NCI-H748 treated with DMSO at 0.1 percent for 48 hours (cell line): ENCODE data around the gene BRMS1L.
A peak's percentile ranks its signal among the peaks of the same experiment; 100 is the strongest.
"Not testable (repeated sequence)": the region's sequence is repeated elsewhere in the genome, so short reads cannot be mapped to it uniquely, and the experiment has no call there.

Experiments
- DNase-seq: peaks from one replicate; lab custom pipeline; 2025; lab: John Stamatoyannopoulos, UW

Gene BRMS1L, protein sequence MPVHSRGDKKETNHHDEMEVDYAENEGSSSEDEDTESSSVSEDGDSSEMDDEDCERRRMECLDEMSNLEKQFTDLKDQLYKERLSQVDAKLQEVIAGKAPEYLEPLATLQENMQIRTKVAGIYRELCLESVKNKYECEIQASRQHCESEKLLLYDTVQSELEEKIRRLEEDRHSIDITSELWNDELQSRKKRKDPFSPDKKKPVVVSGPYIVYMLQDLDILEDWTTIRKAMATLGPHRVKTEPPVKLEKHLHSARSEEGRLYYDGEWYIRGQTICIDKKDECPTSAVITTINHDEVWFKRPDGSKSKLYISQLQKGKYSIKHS

GRCh38 chr14:35826218-35826951, at the start of gene BRMS1L:
Gene BRMS1L, plus strand, starts transcription at chr14:35826338. Its CDS starts 179 bp downstream, at chr14:35826517.
- DNase-seq = peak; percentile 98

DNA sequence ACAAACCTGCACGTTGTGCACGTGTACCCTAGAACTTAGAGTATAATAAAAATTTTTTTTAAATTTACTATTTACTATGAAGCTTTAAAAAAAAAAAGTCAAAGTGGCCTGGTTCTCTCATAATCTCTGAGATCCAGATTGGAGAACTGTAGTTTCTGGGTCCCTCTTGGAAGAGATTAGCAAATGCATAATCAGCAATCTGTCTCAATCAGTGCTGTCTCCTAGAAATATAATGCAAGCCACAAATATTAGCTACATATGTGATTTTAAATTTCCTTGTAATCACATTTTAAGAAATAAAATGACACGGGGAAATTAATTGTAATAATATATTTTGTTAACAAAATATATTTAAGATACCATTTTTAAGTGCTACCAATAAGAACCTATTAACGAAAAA, 49.3 kb upstream of the BRMS1L start:
- DNase-seq = no peak

GRCh38 chr14:35777550-35777949, 48.6 kb upstream of the BRMS1L start:
- not testable (repeated sequence) for DNase-seq

DNA sequence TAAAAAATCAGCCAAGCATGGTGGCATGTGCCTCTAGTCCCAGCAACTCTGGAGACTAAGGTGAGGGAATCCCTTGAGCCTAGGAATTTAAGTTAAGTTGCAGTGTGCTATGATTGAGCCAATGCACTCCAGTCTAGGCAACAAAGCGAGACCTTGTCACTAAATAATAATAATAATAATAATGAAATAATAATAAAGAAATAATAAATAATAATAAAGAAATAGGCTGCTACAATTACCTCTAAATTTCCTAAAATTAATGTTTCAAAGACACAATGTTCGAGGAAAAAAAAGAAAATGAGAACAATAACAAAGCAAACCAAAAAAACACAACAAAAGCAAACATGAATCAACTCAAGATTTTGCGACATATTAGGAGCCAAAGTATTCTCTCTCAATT, 46.8 kb upstream of the BRMS1L start:
- no peak for DNase-seq

DNA sequence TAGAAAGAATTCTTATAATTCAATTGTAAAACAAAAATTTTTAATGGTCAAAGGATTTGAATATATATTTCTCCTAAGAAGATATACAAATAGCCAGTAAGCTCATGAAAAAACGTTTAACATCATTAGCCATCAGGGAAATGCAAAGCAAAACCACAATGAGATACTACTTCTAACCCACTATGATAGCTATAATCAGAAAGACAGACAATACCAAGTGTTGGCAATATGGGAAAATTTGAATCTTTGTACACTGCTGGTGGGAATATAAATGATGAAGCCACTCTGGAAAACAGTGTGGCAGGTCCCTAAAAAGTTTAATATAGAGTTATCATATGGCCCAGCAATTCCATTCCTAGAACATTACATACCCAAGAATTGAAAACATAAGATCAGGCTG, 42.4 kb upstream of the BRMS1L start:
- DNase-seq = no peak

- DNase-seq = no peak
These were observed 39.3 kb upstream of the BRMS1L start for GRCh38 chr14:35786856-35787255.

DNA sequence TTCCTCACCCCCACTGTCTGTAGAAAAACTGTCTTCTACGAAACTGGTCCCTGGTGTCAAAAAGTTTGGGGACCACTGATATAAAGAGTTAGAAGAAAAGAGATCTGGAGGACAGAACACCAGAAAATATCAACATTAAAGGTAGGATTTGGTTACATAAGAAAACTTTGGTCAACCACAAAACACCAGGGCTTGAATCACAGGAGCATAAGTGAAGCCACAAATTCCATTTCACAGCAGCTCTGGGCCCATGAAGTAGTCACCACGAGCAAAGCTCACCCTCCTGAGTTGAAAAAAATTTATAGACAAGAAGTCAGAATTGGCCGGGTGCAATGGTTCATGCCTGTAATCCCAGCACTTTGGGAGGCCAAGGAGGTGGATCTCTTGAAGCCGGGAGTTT, 36.5 kb upstream of the BRMS1L start:
- no peak for DNase-seq

DNA sequence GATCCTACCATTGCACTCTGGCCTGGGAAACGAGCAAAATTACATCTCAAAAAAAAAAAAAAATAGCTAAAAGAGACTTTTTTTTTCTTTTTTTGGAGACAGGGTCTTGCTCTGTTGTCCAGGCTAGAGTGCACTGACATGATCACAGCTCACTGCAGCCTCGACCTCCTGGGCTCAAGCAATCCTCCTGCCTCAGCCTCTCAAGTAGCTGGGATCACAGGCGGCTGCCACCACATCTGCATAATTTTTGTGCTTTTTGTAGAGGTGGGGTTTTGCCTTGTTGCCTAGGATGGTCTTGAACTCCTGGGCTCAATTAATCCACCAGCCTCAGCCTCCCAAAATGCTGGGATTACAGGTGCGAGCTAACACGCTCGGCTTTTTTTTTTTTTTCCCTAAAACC, 28.3 kb upstream of the BRMS1L start:
- no peak for DNase-seq

GRCh38 chr14:35806006-35806907, 19.9 kb upstream of the BRMS1L start:
- no peak for DNase-seq

DNA sequence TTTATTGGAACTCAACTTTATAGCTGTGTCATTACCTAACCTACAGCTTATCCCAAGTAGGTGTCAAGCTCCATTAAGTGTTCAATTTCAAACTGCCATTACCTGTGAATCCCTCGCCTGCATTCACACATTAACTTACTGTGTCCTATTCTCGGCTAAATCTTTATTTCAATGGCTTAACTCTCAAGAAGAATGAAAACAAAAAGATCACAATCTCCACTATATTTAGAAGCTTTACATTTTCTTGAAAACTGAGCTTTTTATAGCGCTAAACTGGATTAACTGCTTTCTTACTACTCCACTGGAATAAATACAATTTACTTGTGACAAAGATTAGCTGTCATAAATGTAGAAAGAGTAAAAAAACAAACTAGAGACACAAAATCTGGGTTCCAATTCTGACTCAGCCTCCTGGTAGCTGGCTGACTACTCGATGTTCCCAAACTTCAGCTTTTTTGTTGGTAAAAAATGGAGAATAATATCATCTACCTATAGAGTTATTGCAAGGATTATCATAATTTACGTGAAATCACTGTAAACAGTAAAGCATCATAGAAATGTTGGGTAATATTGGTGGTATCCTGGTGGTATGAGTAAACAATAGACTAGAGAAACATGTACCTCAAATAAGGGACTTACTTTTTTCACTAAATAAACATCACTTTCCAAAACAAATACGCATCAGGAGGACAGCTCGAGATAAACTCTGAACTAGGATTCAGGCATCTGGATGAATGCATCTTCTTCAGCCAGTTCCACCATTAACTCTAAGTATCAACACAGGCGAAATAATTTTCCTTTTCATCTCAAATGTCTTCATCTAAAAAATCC, 18.8 kb upstream of the BRMS1L start:
- DNase-seq = no peak

- peak; percentile 43 for DNase-seq
These were observed 18.0 kb upstream of the BRMS1L start for GRCh38 chr14:35808076-35808637.

- peak; percentile 87 for DNase-seq
These were observed 17.2 kb upstream of the BRMS1L start, which contains the start of gene RALGAPA1 for GRCh38 chr14:35808638-35809563. Gene RALGAPA1, minus strand, starts transcription at chr14:35809295. Its CDS starts 460 bp downstream, at chr14:35808835.

GRCh38 chr14:35809597-35809996, 16.5 kb upstream of the BRMS1L start:
- DNase-seq = no peak

DNA sequence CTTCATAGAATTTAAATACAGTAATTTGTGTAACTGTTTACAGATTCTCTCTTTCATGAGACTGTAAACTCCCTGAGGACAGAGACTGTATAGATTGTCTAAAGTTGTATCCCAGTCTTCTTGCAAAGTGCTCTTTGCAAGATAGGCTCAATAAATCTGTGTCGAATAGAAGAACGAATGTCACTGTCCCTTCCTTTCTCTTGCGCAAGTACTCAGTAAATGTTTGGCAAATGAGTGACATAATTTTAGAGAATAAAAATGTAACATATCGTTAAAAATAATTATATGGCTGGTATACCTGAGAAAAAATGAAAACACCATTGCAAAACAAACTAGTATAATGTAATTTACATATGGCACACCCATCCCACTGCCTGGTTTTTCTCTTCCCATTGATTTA, 15.2 kb upstream of the BRMS1L start:
- no peak for DNase-seq

DNA sequence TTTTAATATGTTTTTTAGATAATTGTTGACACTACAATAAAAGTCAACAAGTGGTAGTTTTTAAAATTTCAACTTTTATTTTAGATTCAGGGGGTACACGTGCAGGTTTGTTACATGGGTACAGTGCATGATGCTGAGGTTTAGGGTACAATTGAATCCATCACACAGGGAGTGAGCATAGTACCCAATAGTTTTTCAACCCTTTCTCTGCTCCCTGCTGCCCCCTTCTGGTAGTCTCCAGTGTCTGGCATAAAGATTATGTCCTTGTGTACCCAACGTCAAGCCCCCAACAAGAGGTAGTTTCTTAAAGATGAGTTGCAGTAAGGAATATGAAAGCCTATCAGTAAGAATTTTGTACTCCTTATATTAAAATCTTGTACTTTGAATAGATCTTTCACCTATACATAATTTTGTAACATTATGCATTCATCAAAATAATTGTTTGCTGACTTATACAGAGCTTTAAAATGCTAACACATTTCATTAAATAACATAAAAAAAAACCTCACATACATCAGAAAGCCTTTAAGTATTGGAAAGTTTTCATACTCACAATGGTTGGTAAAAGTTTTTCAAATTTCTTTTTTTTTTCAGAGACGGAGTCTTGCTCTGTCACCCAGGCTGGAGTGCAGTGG, 11.7 kb upstream of the BRMS1L start:
- peak; percentile 50 for DNase-seq

GRCh38 chr14:35818346-35819115, 7.6 kb upstream of the BRMS1L start:
- DNase-seq = peak; percentile 36

GRCh38 chr14:35819591-35820540, 6.3 kb upstream of the BRMS1L start:
- no peak for DNase-seq
